ENCODE data around the gene PALS1. TPM values are rescaled to one million over a fixed set of nuclear protein-coding genes. Genes with fewer than 3 reads are reported as not detected.

The PALS1 gene
- polyA plus RNA-seq, 1 donor from 2014 or later: 8.3 TPM

GRCh38 chr14:67268426-67269150 is 27.4 kb downstream of the PALS1 start:
- Histone ChIP-seq H3F3A (ENCODE audit: insufficient read depth, low read length, poor library complexity, severe bottlenecking) (peaks cover 12% of the 10 kb centered on the region), H3K9me3 (ENCODE audit: low read length) (no peaks in the 10 kb centered on the region), H3K79me2 (replicated peaks; ENCODE audit: insufficient read depth, low read length) (peaks cover 19% of the 10 kb centered on the region), H3K4me2 (ENCODE audit: low read length) (peak overlapping the region; percentile 100), H3K9ac (ENCODE audit: low read length) (peak overlapping the region; percentile 57), H3K36me3 (ENCODE audit: insufficient read depth, low read length) (no peaks in the 10 kb centered on the region), H3K27ac (ENCODE audit: low read length) (peak overlapping the region; percentile 86), H4K20me1 (ENCODE audit: insufficient read depth) (no peaks in the 10 kb centered on the region), H3K9me2 (ENCODE audit: insufficient read depth, low read length) (no peaks in the 10 kb centered on the region), H2AFZ (ENCODE audit: low read depth, low read length) (peak overlapping the region; percentile 67), H3K4me3 (ENCODE audit: low read length) (peak overlapping the region; percentile 60), H3K27me3 (ENCODE audit: insufficient read depth, low read depth, low read length) (no peaks in the 10 kb centered on the region)
- TF ChIP-seq EP300 (conservative IDR thresholded peaks at IDR 0.05; ENCODE audit: poor library complexity, severe bottlenecking) (peak; percentile 21), MXI1 (conservative IDR thresholded peaks at IDR 0.05; ENCODE audit: poor library complexity, severe bottlenecking) (no peak)

GRCh38 chr14:67269298-67270060 is 28.2 kb downstream of the PALS1 start:
- H4K20me1 ChIP-seq (ENCODE audit: insufficient read depth): no peaks in the 10 kb centered on the region
- H3K79me2 ChIP-seq (replicated peaks; ENCODE audit: insufficient read depth, low read length): peaks cover 10% of the 10 kb centered on the region
- TF ChIP-seq REST (IDR thresholded peaks at IDR 0.05; ENCODE audit: borderline replicate concordance) (peak; percentile 25), MXI1 (conservative IDR thresholded peaks at IDR 0.05; ENCODE audit: poor library complexity, severe bottlenecking) (no peak)
- peak overlapping the region; percentile 60 for H3K4me3 ChIP-seq (ENCODE audit: low read length)
- peak overlapping the region; percentile 57 for H3K9ac ChIP-seq (ENCODE audit: low read length)
- peak overlapping the region; percentile 100 for H3K4me2 ChIP-seq (ENCODE audit: low read length)
- peaks cover 12% of the 10 kb centered on the region for H3F3A ChIP-seq (ENCODE audit: insufficient read depth, low read length, poor library complexity, severe bottlenecking)
- H3K9me2 ChIP-seq (ENCODE audit: insufficient read depth, low read length): no peaks in the 10 kb centered on the region
- no peaks in the 10 kb centered on the region for H3K9me3 ChIP-seq (ENCODE audit: low read length)
- no peaks in the 10 kb centered on the region for H3K36me3 ChIP-seq (ENCODE audit: insufficient read depth, low read length)
- H2AFZ ChIP-seq (ENCODE audit: low read depth, low read length): no peak overlapping the region
- H3K27me3 ChIP-seq (ENCODE audit: insufficient read depth, low read depth, low read length): no peaks in the 10 kb centered on the region
- H3K27ac ChIP-seq (ENCODE audit: low read length): peak overlapping the region; percentile 86

- no peaks in the 10 kb centered on the region for H4K20me1 ChIP-seq (ENCODE audit: insufficient read depth)
- H3K79me2 ChIP-seq (replicated peaks; ENCODE audit: insufficient read depth, low read length): peaks cover 3% of the 10 kb centered on the region
- no peaks in the 10 kb centered on the region for H3K9me3 ChIP-seq (ENCODE audit: low read length)
- no peak overlapping the region for H2AFZ ChIP-seq (ENCODE audit: low read depth, low read length)
- peak overlapping the region; percentile 86 for H3K27ac ChIP-seq (ENCODE audit: low read length)
- no peaks in the 10 kb centered on the region for H3K27me3 ChIP-seq (ENCODE audit: insufficient read depth, low read depth, low read length)
- no peak for TF ChIP-seq REST (IDR thresholded peaks at IDR 0.05; ENCODE audit: borderline replicate concordance)
- H3F3A ChIP-seq (ENCODE audit: insufficient read depth, low read length, poor library complexity, severe bottlenecking): peaks cover 12% of the 10 kb centered on the region
- no peaks in the 10 kb centered on the region for H3K36me3 ChIP-seq (ENCODE audit: insufficient read depth, low read length)
- H3K9me2 ChIP-seq (ENCODE audit: insufficient read depth, low read length): no peaks in the 10 kb centered on the region
- H3K4me2 ChIP-seq (ENCODE audit: low read length): peak overlapping the region; percentile 100
- H3K4me3 ChIP-seq (ENCODE audit: low read length): peak overlapping the region; percentile 60
- peak overlapping the region; percentile 57 for H3K9ac ChIP-seq (ENCODE audit: low read length)
These were observed 29.0 kb downstream of the PALS1 start for GRCh38 chr14:67270145-67270753.
